ENCODE measurements around the gene ADO. TPM values are rescaled to one million over a fixed set of nuclear protein-coding genes. Genes with fewer than 3 reads are reported as not detected.

ADO gene
- polyA plus RNA-seq, 1 of the 3 experiments (the other 2 are of a cell fraction), result 6.9 TPM

- ChIA-PET POLR2A (interaction anchor here (1.9 kb wide), 1 partner anchor 13 kb away, joined by 8 read pairs; the partner anchor contains the start of gene EGR2), CTCF (interaction anchor here (0.9 to 4.0 kb wide), 6 partner anchors 13 to 195 kb away, joined by 3 to 27 read pairs (median 3); no protein-coding TSS in a partner anchor)
- H3K9ac ChIP-seq, result peak overlapping the region; percentile 78
- peaks cover 30% of the 10 kb centered on the region for H4K20me1 ChIP-seq (ENCODE audit: insufficient read depth)
- H3K27me3 ChIP-seq (ENCODE audit: insufficient read depth), result no peaks in the 10 kb centered on the region; the same call in 1 of the 2 replicates
- H3K36me3 ChIP-seq (replicated peaks in 1 of 2; ENCODE audit: control insufficient read depth in 1 of 2, insufficient read depth in 2 of 2, low read length in 1 of 2), result peaks cover 16 to 22% of the 10 kb centered on the region in 2 experiments
- peak overlapping the region; percentile 75 to 94 for H3K4me3 ChIP-seq (ENCODE audit: low read depth in 2 of 2, low read length in 1 of 2)
- H3K9me3 ChIP-seq, result no peaks in the 10 kb centered on the region
- no peak for TF ChIP-seq FOXJ3 (CRISPR knock-in tag; IDR thresholded peaks at IDR 0.05)
- TF ChIP-seq EP300 (IDR thresholded peaks at IDR 0.05; ENCODE audit: borderline replicate concordance in 1 of 2, low read depth in 1 of 2, low read length in 1 of 2), result no peak
- TF ChIP-seq SMC3 (IDR thresholded peaks at IDR 0.05; ENCODE audit: low read depth, low read length), result no peak
- no peak for TF ChIP-seq ZBTB33 (IDR thresholded peaks at IDR 0.05; ENCODE audit: borderline replicate concordance, low read depth)
- no peak for TF ChIP-seq TCF12 (IDR thresholded peaks at IDR 0.05)
- no peak for TF ChIP-seq GATA2 (CRISPR knock-in tag; IDR thresholded peaks at IDR 0.05)
- no peak for TF ChIP-seq NFIC (IDR thresholded peaks at IDR 0.05; ENCODE audit: borderline replicate concordance)
- TF ChIP-seq, protein P1, sequence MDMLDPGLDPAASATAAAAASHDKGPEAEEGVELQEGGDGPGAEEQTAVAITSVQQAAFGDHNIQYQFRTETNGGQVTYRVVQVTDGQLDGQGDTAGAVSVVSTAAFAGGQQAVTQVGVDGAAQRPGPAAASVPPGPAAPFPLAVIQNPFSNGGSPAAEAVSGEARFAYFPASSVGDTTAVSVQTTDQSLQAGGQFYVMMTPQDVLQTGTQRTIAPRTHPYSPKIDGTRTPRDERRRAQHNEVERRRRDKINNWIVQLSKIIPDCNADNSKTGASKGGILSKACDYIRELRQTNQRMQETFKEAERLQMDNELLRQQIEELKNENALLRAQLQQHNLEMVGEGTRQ (IDR thresholded peaks at IDR 0.05; ENCODE audit: borderline replicate concordance, low read depth, low read length), result no peak
- TF ChIP-seq GABPA (IDR thresholded peaks at IDR 0.05; ENCODE audit: low read depth), result no peak
- TF ChIP-seq ELF1 (IDR thresholded peaks at IDR 0.05), result no peak
- no peak for TF ChIP-seq FOSL2 (IDR thresholded peaks at IDR 0.05; ENCODE audit: borderline replicate concordance, low read depth)
- no peak for TF ChIP-seq RAD21 (IDR thresholded peaks at IDR 0.05; ENCODE audit: low read length)
- TF ChIP-seq TEAD4 (IDR thresholded peaks at IDR 0.05; ENCODE audit: borderline replicate concordance, insufficient read depth), result no peak
- peaks cover 39% of the 10 kb centered on the region for H3K79me2 ChIP-seq (ENCODE audit: insufficient read depth)
- no peaks in the 10 kb centered on the region for H3F3A ChIP-seq (replicated peaks; ENCODE audit: insufficient read depth)
- peaks cover 18% of the 10 kb centered on the region in 2 experiments; a peak in 3 of 4 replicates for H3K4me1 ChIP-seq (ENCODE audit: control insufficient read depth in 1 of 2, insufficient read depth in 2 of 2, low read depth in 1 of 2, low read length in 1 of 2)
- WGBS (ENCODE audit: low lambda C conversion rate), result 42% methylated on average over 11 of the region's 11 CpGs
- H3K27ac ChIP-seq (ENCODE audit: low read depth in 2 of 2, low read length in 1 of 2), result peak overlapping the region; percentile 90 to 99
- peak overlapping the region; percentile 97 for H2AFZ ChIP-seq (ENCODE audit: low read depth)
- no peaks in the 10 kb centered on the region for H3K9me2 ChIP-seq
- no peak for DNase-seq
- H3K4me2 ChIP-seq, result peak overlapping the region; percentile 96
Measured at GRCh38 chr10:62803724-62804355, 680 bp upstream of the ADO start.

Data from SK-N-SH (cell line).